SK-N-MC (cell line): ENCODE measurements around the gene NEK3.

Experiments used
- EZH2 ChIP-seq: fragments of 200-600 bp; sonication (generic); IDR thresholded peaks from one replicate; pipeline ENCODE4 v1.6.1; 2017; ENCODE audit warnings: antibody characterized with exemption
- POLR2AphosphoS5 ChIP-seq: IDR thresholded peaks from 2 replicates; pipeline ENCODE4 v1.6.1; 2012; ENCODE audit warnings: mild to moderate bottlenecking, low read depth, low read length, borderline replicate concordance

DNA sequence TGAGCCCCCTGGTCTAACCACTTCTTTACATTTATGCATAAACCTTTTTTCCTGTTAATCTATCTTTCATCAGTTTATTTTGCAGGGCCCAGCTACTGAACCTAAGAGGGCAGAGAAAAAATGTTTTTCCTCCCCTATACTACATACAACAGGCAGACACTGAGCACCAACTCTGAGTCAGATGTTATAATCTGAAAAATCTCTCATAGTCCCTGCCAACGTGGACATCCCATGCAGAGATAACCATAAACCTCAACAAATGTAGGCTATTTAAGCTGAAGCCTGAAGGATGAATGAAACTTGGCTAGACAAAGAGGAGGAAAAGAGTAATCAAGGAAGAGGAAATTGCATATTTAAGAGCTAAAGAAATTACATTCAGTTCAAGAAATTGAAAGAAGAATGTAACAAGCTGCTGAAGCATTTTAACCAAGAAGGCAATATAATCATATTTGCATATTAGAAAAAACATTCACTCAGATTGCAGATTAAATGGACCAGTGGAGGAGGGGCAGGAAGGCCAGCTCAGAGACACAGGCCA lies 2.6 kb downstream of the NEK3 start:
- TF ChIP-seq POLR2AphosphoS5: no peak
- TF ChIP-seq EZH2: no peak
